HepG2 (cell line): ENCODE results near the gene PTPN5. TPM values are rescaled to one million over a fixed set of nuclear protein-coding genes. Genes with fewer than 3 reads are reported as not detected.

Source experiments
- ATAC-seq: fragments of 200-7000 bp; cut with Tn5 transposase; 3 replicates; pipeline ENCODE4 v1.9.1; 2020; ENCODE audit warnings: mild to moderate bottlenecking, moderate library complexity
- BruUV-seq: library from RNA; stranded (reverse); fragments of 400-500 nt; replicated peaks from 2 replicates; lab custom pipeline; 2021; lab: Mats Ljungman, UMichigan
- CTCF ChIA-PET: fragments of 300-600 bp; formaldehyde crosslinking; extraction: SDS; loops from one replicate; lab custom pipeline; 2021; ENCODE audit warnings: low total read pairs, inconsistent platforms, low intra/inter-chr PET ratio; lab: Yijun Ruan, JAX
- POLR2A ChIA-PET: fragments of 350-600 bp; sonication (Branson Sonifier 250); formaldehyde crosslinking; loops from one replicate; lab custom pipeline; 2020; ENCODE audit warnings: antibody characterized with exemption, inconsistent platforms; lab: Yijun Ruan, JAX
- DNase-seq: peaks from one replicate; pipeline ENCODE4 v3.0.0-alpha.2; 2015; ENCODE audit warnings: low spot score
- FAIRE-seq: peaks from 3 replicates; lab custom pipeline; 2011; peaks lifted over from hg19 to GRCh38; lab: Jason Lieb, UNC
- H2AFZ ChIP-seq: one replicate; pipeline ENCODE4 v1.6.1; 2011; ENCODE audit warnings: low read length, inconsistent platforms
- H3K27ac ChIP-seq: fragments of 300-600 bp; 3 replicates; pipeline ENCODE4 v1.8.0; 2011; ENCODE audit warnings: mixed run types, mild to moderate bottlenecking, mixed read lengths, low read length, inconsistent platforms; ENCODE audit not compliant: insufficient read depth; ENCODE audit errors: extremely low read length
- H3K27me3 ChIP-seq, 2 experiments: fragments of 200-600 bp in 1 of 2; 2 replicates in 1 of 2; 3 replicates in 1 of 2; pipeline versions ENCODE4 v1.6.0 to v1.8.0; 2011; ENCODE audit warnings: low read length in 2 of 2, mild to moderate bottlenecking in 2 of 2, moderate library complexity in 2 of 2, inconsistent platforms in 1 of 2; ENCODE audit not compliant: insufficient read depth in 2 of 2, control insufficient read depth in 1 of 2
- H3K36me3 ChIP-seq, 2 experiments: fragments of 200-600 bp in 1 of 2; replicated peaks in 1 of 2; 2 replicates in 1 of 2; 3 replicates in 1 of 2; pipeline versions ENCODE4 v1.5.1 to v1.8.0; 2011; ENCODE audit warnings: low read length in 2 of 2, inconsistent platforms in 1 of 2; ENCODE audit not compliant: insufficient read depth in 2 of 2, control insufficient read depth in 1 of 2
- H3K4me1 ChIP-seq: 2 replicates; pipeline ENCODE4 v1.5.1; 2012; ENCODE audit warnings: low read length, inconsistent platforms; ENCODE audit not compliant: insufficient read depth
- H3K4me2 ChIP-seq: 2 replicates; pipeline ENCODE4 v1.6.0; 2011; ENCODE audit warnings: low read depth, low read length, inconsistent platforms
- H3K4me3 ChIP-seq, 3 experiments: fragments of 200-600 bp in 1 of 3; sonication (generic), shearing (Covaris generic) in 1 of 3; replicated peaks in 1 of 3; 2 replicates each; pipeline ENCODE4 v1.5.1; 2011 to 2016; ENCODE audit warnings: low read length in 3 of 3, inconsistent platforms in 2 of 3, low read depth in 2 of 3, mild to moderate bottlenecking in 2 of 3, control low read depth in 1 of 3, mixed read lengths in 1 of 3; ENCODE audit not compliant: insufficient read depth in 1 of 3
- H3K79me2 ChIP-seq: one replicate; pipeline ENCODE4 v1.6.1; 2011; ENCODE audit warnings: low read length, inconsistent platforms; ENCODE audit not compliant: insufficient read depth
- H3K9ac ChIP-seq: 2 replicates; pipeline ENCODE4 v1.6.0; 2011; ENCODE audit warnings: mild to moderate bottlenecking, low read depth, low read length, inconsistent platforms; ENCODE audit not compliant: insufficient read depth
- H3K9me3 ChIP-seq: 2 replicates; pipeline ENCODE4 v1.5.1; 2012; ENCODE audit warnings: mild to moderate bottlenecking, low read length
- H4K20me1 ChIP-seq: 2 replicates; pipeline ENCODE4 v1.6.0; 2011; ENCODE audit warnings: inconsistent platforms, mild to moderate bottlenecking, low read length, moderate library complexity; ENCODE audit not compliant: insufficient read depth
- BORCS8-MEF2B ChIP-seq: sonication (generic); formaldehyde crosslinking; IDR thresholded peaks from 2 replicates; pipeline ENCODE4 v1.8.0; 2022; ENCODE audit warnings: mild to moderate bottlenecking, missing genetic modification reagents
- CEBPB ChIP-seq: IDR thresholded peaks from 2 replicates; pipeline ENCODE4 v1.6.1; 2011; ENCODE audit warnings: low read depth, low read length, improper control_type of control experiment, borderline replicate concordance
- CEBPG ChIP-seq: IDR thresholded peaks from 2 replicates; pipeline ENCODE4 v1.6.1; 2016
- FOSL1 ChIP-seq: sonication (generic); formaldehyde crosslinking; IDR thresholded peaks from 2 replicates; pipeline ENCODE4 v1.9.0; 2021; ENCODE audit warnings: missing genetic modification reagents, borderline replicate concordance
- GTF3A ChIP-seq: sonication (generic); formaldehyde crosslinking; conservative IDR thresholded peaks from 2 replicates; pipeline ENCODE4 v1.4.0; 2020; ENCODE audit warnings: mild to moderate bottlenecking, missing genetic modification reagents
- MAFF ChIP-seq: IDR thresholded peaks from 2 replicates; pipeline ENCODE4 v1.6.1; 2011; ENCODE audit warnings: low read depth, low read length, improper control_type of control experiment
- MZF1 ChIP-seq: sonication (generic); formaldehyde crosslinking; IDR thresholded peaks from 2 replicates; pipeline ENCODE4 v1.8.1; 2023; ENCODE audit warnings: mild to moderate bottlenecking, missing genetic modification reagents, borderline replicate concordance
- NONO ChIP-seq, 2 experiments: fragments of 450-650 bp in 1 of 2; sonication (generic) in 1 of 2; formaldehyde crosslinking in 1 of 2; IDR thresholded peaks in 1 of 2; conservative IDR thresholded peaks in 1 of 2; 2 replicates each; pipeline versions ENCODE4 v1.6.1 to v1.8.0; 2017 to 2022; ENCODE audit warnings: mild to moderate bottlenecking in 1 of 2, missing genetic modification reagents in 1 of 2, moderate library complexity in 1 of 2
- NR2C2 ChIP-seq: sonication (generic); formaldehyde crosslinking; IDR thresholded peaks from 2 replicates; pipeline ENCODE4 v1.4.0; 2020; ENCODE audit warnings: missing genetic modification reagents, mild to moderate bottlenecking, moderate library complexity, borderline replicate concordance
- PHF20 ChIP-seq: sonication (generic); formaldehyde crosslinking; IDR thresholded peaks from 2 replicates; pipeline ENCODE4 v1.5.0; 2020; ENCODE audit warnings: mild to moderate bottlenecking, missing genetic modification reagents
- RORA ChIP-seq: sonication (generic); formaldehyde crosslinking; IDR thresholded peaks from 2 replicates; pipeline ENCODE4 v1.5.0; 2020; ENCODE audit warnings: mild to moderate bottlenecking, missing genetic modification reagents, moderate library complexity
- SMARCE1 ChIP-seq: fragments of 450-650 bp; IDR thresholded peaks from 2 replicates; pipeline ENCODE4 v1.6.1; 2017; ENCODE audit warnings: borderline replicate concordance
- ZNF644 ChIP-seq: IDR thresholded peaks from 2 replicates; pipeline ENCODE4 v1.6.1; 2016; ENCODE audit warnings: low read depth
- ZNF670 ChIP-seq: sonication (generic); formaldehyde crosslinking; IDR thresholded peaks from 2 replicates; pipeline ENCODE4 v1.8.0; 2022; ENCODE audit warnings: mild to moderate bottlenecking, missing genetic modification reagents, borderline replicate concordance
- ZNF768 ChIP-seq: sonication (generic); formaldehyde crosslinking; IDR thresholded peaks from 2 replicates; pipeline ENCODE4 v1.4.0; 2020; ENCODE audit warnings: missing genetic modification reagents
- WGBS: methylation state at CpG from one replicate; pipeline ENCODE4 v1.1.6; 2017; ENCODE audit warnings: low lambda C conversion rate; 5-methylcytosine and 5-hydroxymethylcytosine counted together
- in situ Hi-C: cut with HindIII; loops from 2 replicates; pipeline ENCODE4 v1.10.0; 2017; ENCODE audit warnings: low pct_unique_long_range_greater_than_20kb; ENCODE audit not compliant: extremely low pct_ligation_motif_present
- intact Hi-C: fragments of 100-400 bp; cut with micrococcal nuclease; formaldehyde crosslinking; loops from one replicate; pipeline ENCODE4 v1.10.0; 2022; ENCODE audit not compliant: unreplicated experiment
- polyA plus RNA-seq, 8 experiments: library from polyadenylated mRNA; depleted of rRNA in 3 of 8; stranded (reverse) in 7 of 8; unstranded in 1 of 8; fragments of >200 nt; fragmentation: Illumina TruSeq in 4 of 8; extraction: Trizol in 4 of 8; gene quantifications; 2 replicates each; pipeline versions ENCODE4 v1.2.1 to v1.2.3, GENCODE V29; 2011 to 2016; ENCODE audit warnings: low read depth in 4 of 8, missing spikeins in 1 of 8, mixed read lengths in 1 of 8; ENCODE audit not compliant: insufficient read depth in 1 of 8
- total RNA-seq, 5 experiments: library from RNA; depleted of rRNA; stranded (reverse); fragments of >200 nt; fragmentation: Illumina TruSeq; extraction: Trizol; gene quantifications; 2 replicates each; pipeline ENCODE4 v1.2.3, GENCODE V29; 2016; ENCODE audit warnings: low read depth in 1 of 5
- TF ChIP-seq, protein P1 (sequence below): sonication (generic); formaldehyde crosslinking; IDR thresholded peaks from 2 replicates; pipeline ENCODE4 v1.4.0; 2020; ENCODE audit warnings: missing genetic modification reagents
- TF ChIP-seq, protein P2 (sequence below): sonication (generic); formaldehyde crosslinking; IDR thresholded peaks from 2 replicates; pipeline ENCODE4 v1.9.0; 2021; ENCODE audit warnings: missing genetic modification reagents, mild to moderate bottlenecking, borderline replicate concordance
- TF ChIP-seq, protein P3 (sequence below): sonication (generic); formaldehyde crosslinking; IDR thresholded peaks from 2 replicates; pipeline ENCODE4 v1.4.0; 2020; ENCODE audit warnings: missing genetic modification reagents, borderline replicate concordance

The PTPN5 gene
- total and polyA plus RNA-seq, 2 of the 13 experiments (the other 11 are each of a cell fraction or from before 2014, with no cell fraction given): not detected

DNA sequence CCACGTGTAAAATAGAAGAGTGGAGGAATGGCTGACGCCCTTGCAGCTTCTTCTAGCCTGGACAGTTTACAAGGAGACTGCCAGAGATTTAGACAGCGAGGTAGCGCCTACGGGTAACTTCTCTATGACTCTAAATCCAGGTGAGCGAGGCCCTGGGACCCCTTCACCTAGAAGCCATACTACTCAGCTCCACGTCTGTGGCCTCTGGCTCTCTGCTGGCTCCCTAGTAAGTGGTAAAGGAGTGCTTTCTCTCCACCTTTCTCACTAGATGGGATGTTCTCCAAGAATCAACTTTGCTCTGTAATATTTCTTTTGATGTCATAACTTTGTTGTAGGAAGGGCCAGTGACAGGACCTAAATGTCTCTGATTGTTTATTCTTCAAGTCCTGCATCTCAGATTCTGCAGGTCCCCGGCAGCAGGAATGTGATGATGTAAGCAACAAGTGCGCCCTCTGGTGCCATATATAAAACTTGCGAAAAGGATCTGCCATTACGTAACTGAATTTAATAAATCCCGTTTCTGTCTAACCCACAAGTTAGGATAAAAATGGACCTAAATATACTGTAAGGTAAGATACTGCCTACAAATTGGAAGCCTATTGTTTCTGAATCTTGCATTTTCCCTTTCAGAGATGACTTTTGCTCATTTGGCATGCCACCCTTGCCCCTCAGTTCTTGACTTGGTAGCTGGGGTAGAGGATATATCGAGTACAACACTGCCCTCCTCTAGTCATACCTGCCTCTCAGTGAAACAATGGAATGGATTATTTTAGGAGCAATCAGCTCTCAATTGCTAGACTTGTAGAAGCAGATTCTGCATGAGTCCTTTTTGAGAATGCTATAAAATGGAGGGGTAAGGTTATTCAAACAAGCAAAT, 11.0 kb upstream of the PTPN5 start (continued):
- peak; percentile 75 for TF ChIP-seq CEBPB
- TF ChIP-seq, protein P1, sequence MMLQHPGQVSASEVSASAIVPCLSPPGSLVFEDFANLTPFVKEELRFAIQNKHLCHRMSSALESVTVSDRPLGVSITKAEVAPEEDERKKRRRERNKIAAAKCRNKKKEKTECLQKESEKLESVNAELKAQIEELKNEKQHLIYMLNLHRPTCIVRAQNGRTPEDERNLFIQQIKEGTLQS (CRISPR knock-in tag): peak; percentile 70; the same call in 1 of the 2 replicates
- no peak for TF ChIP-seq SMARCE1
- no peak for TF ChIP-seq RORA (CRISPR knock-in tag)
- peak; percentile 86 for TF ChIP-seq MAFF
- no peak for TF ChIP-seq BORCS8-MEF2B (CRISPR knock-in tag)
- peak; percentile 24; the same call in 1 of the 2 replicates for TF ChIP-seq FOSL1 (CRISPR knock-in tag)
- peak; percentile 81 for TF ChIP-seq CEBPG (CRISPR knock-in tag)

DNA sequence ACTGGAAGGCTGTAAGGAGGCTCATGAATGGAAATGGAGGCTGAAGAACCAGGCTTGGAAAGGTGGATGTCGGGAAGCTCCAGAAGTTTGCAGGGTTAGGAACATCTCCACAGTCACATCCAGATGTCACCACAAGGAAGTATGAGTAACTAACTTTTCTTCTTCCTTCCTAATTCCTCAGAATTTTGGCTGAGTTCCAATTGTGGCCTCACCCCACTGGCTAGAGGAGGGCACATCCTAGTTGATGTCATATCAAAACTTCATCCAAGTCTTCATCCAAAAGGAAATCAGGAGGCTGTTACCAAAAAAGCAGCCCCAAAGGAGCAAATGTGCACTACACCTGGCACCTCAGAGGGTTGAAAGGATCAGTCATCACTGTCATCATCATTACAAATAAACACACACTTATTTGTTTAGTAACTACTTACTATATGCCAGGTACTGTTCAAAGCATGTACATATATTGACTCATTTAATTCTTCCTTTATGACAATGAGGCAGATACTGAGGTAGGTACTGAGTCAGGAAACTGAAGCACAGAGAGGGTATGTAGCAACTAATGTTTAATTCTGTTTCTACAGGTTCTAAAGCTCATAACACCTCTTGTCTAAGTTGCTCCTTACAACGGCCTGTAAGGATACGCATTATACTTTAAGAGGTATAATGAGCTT, 7.3 kb upstream of the PTPN5 start:
- Histone ChIP-seq H3K9ac (no peak overlapping the region), H3K4me3 (no peak overlapping the region), H3K4me1 (no peaks in the 10 kb centered on the region), H3K4me2 (no peak overlapping the region), H3K79me2 (no peaks in the 10 kb centered on the region), H2AFZ (no peak overlapping the region), H3K27ac (no peak overlapping the region), H3K9me3 (no peaks in the 10 kb centered on the region), H3K36me3 (no peaks in the 10 kb centered on the region), H3K27me3 (no peaks in the 10 kb centered on the region; a peak in 1 of 5 replicates), H4K20me1 (no peaks in the 10 kb centered on the region)
- DNase-seq (no peak), FAIRE-seq (no peak), ATAC-seq (no peak)
- CTCF ChIA-PET: no interaction called here
- 15% methylated on average over 3 of the region's 3 CpGs for WGBS
- no peak for TF ChIP-seq GTF3A (CRISPR knock-in tag)
- TF ChIP-seq NR2C2 (CRISPR knock-in tag): no peak
- no peak for TF ChIP-seq MZF1 (CRISPR knock-in tag)
- TF ChIP-seq, protein P2, sequence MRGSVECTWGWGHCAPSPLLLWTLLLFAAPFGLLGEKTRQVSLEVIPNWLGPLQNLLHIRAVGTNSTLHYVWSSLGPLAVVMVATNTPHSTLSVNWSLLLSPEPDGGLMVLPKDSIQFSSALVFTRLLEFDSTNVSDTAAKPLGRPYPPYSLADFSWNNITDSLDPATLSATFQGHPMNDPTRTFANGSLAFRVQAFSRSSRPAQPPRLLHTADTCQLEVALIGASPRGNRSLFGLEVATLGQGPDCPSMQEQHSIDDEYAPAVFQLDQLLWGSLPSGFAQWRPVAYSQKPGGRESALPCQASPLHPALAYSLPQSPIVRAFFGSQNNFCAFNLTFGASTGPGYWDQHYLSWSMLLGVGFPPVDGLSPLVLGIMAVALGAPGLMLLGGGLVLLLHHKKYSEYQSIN (CRISPR knock-in tag): no peak
- no peak for TF ChIP-seq ZNF768
- TF ChIP-seq PHF20 (CRISPR knock-in tag): no peak
- TF ChIP-seq, protein P3, sequence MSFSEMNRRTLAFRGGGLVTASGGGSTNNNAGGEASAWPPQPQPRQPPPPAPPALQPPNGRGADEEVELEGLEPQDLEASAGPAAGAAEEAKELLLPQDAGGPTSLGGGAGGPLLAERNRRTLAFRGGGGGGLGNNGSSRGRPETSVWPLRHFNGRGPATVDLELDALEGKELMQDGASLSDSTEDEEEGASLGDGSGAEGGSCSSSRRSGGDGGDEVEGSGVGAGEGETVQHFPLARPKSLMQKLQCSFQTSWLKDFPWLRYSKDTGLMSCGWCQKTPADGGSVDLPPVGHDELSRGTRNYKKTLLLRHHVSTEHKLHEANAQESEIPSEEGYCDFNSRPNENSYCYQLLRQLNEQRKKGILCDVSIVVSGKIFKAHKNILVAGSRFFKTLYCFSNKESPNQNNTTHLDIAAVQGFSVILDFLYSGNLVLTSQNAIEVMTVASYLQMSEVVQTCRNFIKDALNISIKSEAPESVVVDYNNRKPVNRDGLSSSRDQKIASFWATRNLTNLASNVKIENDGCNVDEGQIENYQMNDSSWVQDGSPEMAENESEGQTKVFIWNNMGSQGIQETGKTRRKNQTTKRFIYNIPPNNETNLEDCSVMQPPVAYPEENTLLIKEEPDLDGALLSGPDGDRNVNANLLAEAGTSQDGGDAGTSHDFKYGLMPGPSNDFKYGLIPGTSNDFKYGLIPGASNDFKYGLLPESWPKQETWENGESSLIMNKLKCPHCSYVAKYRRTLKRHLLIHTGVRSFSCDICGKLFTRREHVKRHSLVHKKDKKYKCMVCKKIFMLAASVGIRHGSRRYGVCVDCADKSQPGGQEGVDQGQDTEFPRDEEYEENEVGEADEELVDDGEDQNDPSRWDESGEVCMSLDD: no peak
- TF ChIP-seq ZNF670 (CRISPR knock-in tag): no peak
- TF ChIP-seq ZNF644 (CRISPR knock-in tag): no peak
- no peak for TF ChIP-seq NONO (IDR thresholded peaks at IDR 0.05)
- TF ChIP-seq NONO (CRISPR knock-in tag; conservative IDR thresholded peaks at IDR 0.05): no peak
- in situ Hi-C loops: no loop called here
- intact Hi-C loops: no loop called here
- POLR2A ChIA-PET: no interaction called here
- no TSS peak for BruUV-seq
